HG02943 (cell line): ENCODE results near the gene GGT6.

ENCODE experiments used
- ATAC-seq: cut with Tn5 transposase; IDR thresholded peaks from one replicate; pipeline ENCODE4 v1.9.1; 2021; ENCODE audit warnings: mild to moderate bottlenecking, low read depth, moderate library complexity; ENCODE audit not compliant: unreplicated experiment

The GGT6 gene

GRCh38 chr17:4530799-4531730 is 29.3 kb downstream of the GGT6 start:
- no peak for ATAC-seq

- ATAC-seq, result no peak
Measured at GRCh38 chr17:4529533-4530152, 30.7 kb downstream of the GGT6 start.

GRCh38 chr17:4527566-4528125 is 32.7 kb downstream of the GGT6 start:
- ATAC-seq, result no peak

- ATAC-seq, result no peak
Measured at GRCh38 chr17:4527134-4527533, 33.2 kb downstream of the GGT6 start.

GRCh38 chr17:4525691-4526397 is 34.5 kb downstream of the GGT6 start:
- ATAC-seq, result no peak

DNA sequence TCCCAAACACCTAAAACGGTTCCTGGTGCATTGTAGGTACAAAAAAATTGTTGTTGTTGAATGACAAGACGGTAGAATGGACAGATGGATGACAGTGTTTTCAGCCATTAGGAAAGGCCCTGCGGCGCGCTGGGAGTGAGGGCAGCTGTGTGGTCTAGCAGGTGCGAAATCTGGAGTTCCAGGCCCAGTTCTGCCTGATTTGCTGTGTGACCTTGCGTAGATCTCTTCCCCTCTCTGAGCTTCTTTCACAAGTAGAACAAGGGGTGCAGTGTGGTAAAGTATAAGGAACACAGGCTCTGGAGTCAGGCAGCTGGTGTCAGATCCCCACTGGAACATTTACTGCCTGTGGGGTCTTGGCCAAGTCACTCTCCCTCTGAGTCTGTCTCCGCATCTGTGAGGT is 36.4 kb downstream of the GGT6 start:
- no peak for ATAC-seq

- no peak for ATAC-seq
Measured at GRCh38 chr17:4522661-4523060, 37.7 kb downstream of the GGT6 start.

DNA sequence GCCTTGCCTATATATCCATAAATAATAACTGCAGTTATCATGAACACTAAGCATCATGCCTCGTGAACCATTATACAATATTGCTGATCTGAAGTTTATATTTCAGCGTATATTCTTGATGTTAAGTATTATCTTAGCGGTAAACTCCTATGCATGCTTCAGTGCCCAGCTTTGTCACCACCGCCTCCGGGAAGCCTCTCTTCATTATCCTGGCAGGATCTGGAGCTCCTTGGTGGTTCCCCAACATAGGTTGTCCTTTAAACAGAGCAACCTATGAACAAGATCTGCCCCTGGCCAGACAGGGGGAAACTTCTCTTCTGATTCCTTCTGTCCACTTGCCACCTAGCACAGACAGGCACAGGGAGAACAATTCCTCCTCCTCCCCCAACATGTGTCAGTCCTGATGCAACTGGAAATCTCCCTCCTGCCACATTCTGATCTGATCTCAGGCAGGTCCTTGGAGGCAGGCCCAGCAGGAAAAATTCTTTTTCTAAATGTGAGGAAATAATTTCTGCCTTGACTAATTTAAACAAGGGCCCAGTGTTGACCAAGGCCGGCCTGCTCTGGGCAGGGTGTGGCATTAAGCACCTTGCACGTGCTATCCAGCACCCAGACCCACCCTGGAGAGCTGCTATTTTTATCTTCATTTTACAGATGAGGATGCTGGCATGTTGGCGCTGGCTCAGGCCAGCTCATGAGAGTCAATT is 39.3 kb downstream of the GGT6 start:
- ATAC-seq, result no peak

GRCh38 chr17:4520060-4520893 is 40.1 kb downstream of the GGT6 start:
- ATAC-seq, result no peak

DNA sequence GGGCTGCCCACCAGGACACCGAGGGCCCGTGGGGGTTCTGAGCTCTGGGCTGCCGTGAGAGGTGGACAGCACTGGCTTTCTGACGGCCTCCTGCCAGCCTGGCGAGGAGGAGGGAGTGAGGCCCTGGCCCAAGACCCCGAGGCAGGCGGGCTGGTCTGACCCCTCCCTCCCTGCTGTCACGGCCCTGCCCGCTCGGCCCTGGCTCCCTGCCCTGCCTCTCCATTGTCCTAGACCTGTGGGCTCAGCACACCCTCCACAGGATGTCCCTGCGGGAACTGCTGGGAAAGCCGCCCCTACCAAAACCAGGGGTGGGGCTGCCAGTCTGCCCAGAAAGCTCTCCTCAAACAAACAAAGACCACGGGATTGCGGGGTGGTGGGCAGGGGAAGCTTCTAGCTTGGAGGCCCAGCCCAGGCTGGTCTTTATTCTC is 41.0 kb downstream of the GGT6 start:
- ATAC-seq, result no peak

GRCh38 chr17:4518901-4519300 is 41.5 kb downstream of the GGT6 start:
- no peak for ATAC-seq

GRCh38 chr17:4516735-4517134 is 43.6 kb downstream of the GGT6 start:
- ATAC-seq, result no peak

DNA sequence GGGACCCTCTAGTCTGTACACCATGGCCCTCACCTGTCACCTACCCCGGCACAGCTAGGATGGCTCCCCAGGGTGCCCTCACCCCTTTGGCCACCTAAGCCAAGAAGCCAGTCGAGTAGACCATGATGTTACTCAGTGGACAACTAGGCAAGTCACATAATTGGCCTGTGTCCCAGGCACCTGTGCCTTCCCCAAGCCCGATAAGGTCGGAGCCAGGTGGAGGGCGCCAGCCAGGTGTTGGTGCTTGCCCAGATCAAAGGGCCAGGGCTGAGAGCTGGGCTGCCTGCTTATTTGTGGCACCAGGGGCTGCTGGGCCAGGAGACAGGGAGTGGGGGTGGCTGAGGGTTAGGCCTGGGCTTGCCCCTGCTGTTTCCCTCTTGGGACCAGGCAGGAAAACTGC is 44.9 kb downstream of the GGT6 start:
- ATAC-seq, result no peak

GRCh38 chr17:4514779-4515178 is 45.6 kb downstream of the GGT6 start:
- ATAC-seq, result no peak

GRCh38 chr17:4514206-4514605 is 46.2 kb downstream of the GGT6 start:
- ATAC-seq, result no peak

GRCh38 chr17:4513113-4514032 is 47.0 kb downstream of the GGT6 start:
- no peak for ATAC-seq

DNA sequence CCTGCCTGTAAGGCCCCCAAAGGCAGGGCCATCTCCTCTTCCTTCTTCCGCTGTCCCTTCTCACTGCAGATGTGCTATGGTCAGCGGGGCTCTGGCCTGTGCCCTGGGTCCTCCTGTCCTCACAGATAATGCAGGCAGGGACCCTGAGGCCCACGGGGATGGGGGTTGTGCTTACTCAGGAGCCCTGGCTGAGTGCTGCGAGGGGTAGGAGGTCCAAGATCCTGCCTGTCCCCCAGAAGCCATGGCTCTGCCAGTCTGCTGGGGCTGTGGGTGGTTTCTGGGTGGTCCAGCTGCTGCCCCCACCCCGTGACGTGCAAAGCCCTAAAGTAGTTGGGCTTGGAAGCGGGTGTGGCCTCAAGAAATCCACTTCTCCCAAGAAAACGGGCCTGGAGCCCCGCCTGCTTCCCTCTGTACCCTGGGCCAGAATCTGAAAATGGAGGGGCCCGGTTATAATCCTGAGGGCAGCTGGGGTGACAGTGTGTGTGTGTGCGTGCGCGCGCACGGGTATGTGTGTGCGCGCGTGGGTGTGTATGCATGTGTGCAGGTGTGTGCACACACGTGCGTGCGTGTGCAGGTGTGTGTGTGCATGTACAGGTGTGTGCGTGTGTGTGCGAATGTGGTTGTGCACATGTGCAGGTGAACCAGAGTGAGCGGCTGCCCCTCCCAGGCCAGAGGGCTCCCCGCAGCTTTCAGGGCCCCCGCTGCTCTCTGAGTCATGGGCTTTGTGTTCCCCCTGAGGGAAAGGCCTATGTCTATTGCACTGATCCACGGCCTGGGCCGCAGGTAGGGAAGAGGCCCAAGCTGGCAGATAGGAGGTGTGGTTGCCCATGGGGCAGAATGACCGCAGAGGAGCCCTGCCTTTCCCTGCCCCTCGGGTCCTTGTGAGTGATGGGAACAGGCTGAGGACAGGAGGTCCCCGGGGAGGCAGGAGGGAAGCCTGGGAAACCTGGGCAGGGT is 47.9 kb downstream of the GGT6 start:
- ATAC-seq, result no peak
